Astrocyte (in vitro differentiated cells and primary cell): ENCODE results near the gene ZC3H11A. TPM values are rescaled to one million over a fixed set of nuclear protein-coding genes. Genes with fewer than 3 reads are reported as not detected.

Experiments used
- DNase-seq: peaks from one replicate; pipeline ENCODE4 v3.0.0-alpha.2; 2010; ENCODE audit warnings: low read depth
- FAIRE-seq: peaks from 2 replicates; lab custom pipeline; 2011; peaks lifted over from hg19 to GRCh38; lab: Jason Lieb, UNC
- H2AFZ ChIP-seq: 2 replicates; pipeline ENCODE4 v1.6.0; 2012; ENCODE audit warnings: low read depth, low read length, inconsistent platforms
- H3K27ac ChIP-seq: 2 replicates; pipeline ENCODE4 v1.5.1; 2011; ENCODE audit warnings: low read depth, low read length, inconsistent platforms
- H3K27me3 ChIP-seq: 2 replicates; pipeline ENCODE4 v1.6.0; 2011; ENCODE audit warnings: low read length, inconsistent platforms; ENCODE audit not compliant: insufficient read depth
- H3K36me3 ChIP-seq: 2 replicates; pipeline ENCODE4 v1.5.1; 2011; ENCODE audit warnings: low read length, inconsistent platforms; ENCODE audit not compliant: insufficient read depth
- H3K4me1 ChIP-seq: 2 replicates; pipeline ENCODE4 v1.5.1; 2011; ENCODE audit warnings: low read length, inconsistent platforms; ENCODE audit not compliant: insufficient read depth
- H3K4me2 ChIP-seq: 2 replicates; pipeline ENCODE4 v1.6.0; 2012; ENCODE audit warnings: low read length, inconsistent platforms
- H3K4me3 ChIP-seq: 2 replicates; pipeline ENCODE4 v1.5.1; 2011; ENCODE audit warnings: low read depth, mild to moderate bottlenecking, low read length, inconsistent platforms; ENCODE audit not compliant: insufficient read depth
- H3K79me2 ChIP-seq: 2 replicates; pipeline ENCODE4 v1.6.0; 2012; ENCODE audit warnings: mild to moderate bottlenecking, low read length, inconsistent platforms; ENCODE audit not compliant: insufficient read depth
- H3K9ac ChIP-seq: 2 replicates; pipeline ENCODE4 v1.6.0; 2012; ENCODE audit warnings: mild to moderate bottlenecking, low read length, inconsistent platforms
- H3K9me3 ChIP-seq: 2 replicates; pipeline ENCODE4 v1.5.1; 2012; ENCODE audit warnings: low read depth, mild to moderate bottlenecking, low read length, inconsistent platforms; ENCODE audit not compliant: insufficient read depth
- H4K20me1 ChIP-seq: 2 replicates; pipeline ENCODE4 v1.6.0; 2012; ENCODE audit warnings: low read length, inconsistent platforms; ENCODE audit not compliant: insufficient read depth
- H3K27ac Mint-ChIP-seq: one replicate; pipeline ENCODE4 v1.8.0; 2021; ENCODE audit warnings: mild to moderate bottlenecking, mixed read lengths; ENCODE audit not compliant: unreplicated experiment
- H3K27me3 Mint-ChIP-seq: one replicate; pipeline ENCODE4 v1.8.0; 2021; ENCODE audit warnings: low read depth, mixed read lengths; ENCODE audit not compliant: unreplicated experiment
- H3K36me3 Mint-ChIP-seq: one replicate; pipeline ENCODE4 v1.8.0; 2021; ENCODE audit warnings: low read depth, mixed read lengths; ENCODE audit not compliant: unreplicated experiment
- H3K4me1 Mint-ChIP-seq: one replicate; pipeline ENCODE4 v1.8.0; 2021; ENCODE audit warnings: low read depth, mixed read lengths; ENCODE audit not compliant: unreplicated experiment
- H3K4me3 Mint-ChIP-seq: one replicate; pipeline ENCODE4 v1.8.0; 2021; ENCODE audit warnings: mild to moderate bottlenecking, moderate library complexity, mixed read lengths; ENCODE audit not compliant: unreplicated experiment
- H3K9me3 Mint-ChIP-seq: one replicate; pipeline ENCODE4 v1.8.0; 2021; ENCODE audit warnings: mild to moderate bottlenecking, mixed read lengths; ENCODE audit not compliant: unreplicated experiment
- EZH2 ChIP-seq: IDR thresholded peaks from 2 replicates; pipeline ENCODE4 v1.6.1; 2012; ENCODE audit warnings: mild to moderate bottlenecking, low read length, inconsistent platforms; ENCODE audit not compliant: insufficient read depth
- total RNA-seq: library from RNA; stranded (reverse); gene quantifications from 2 replicates; pipeline ENCODE4 v1.2.1, GENCODE V29; 2021
- TF ChIP-seq, protein P1 (sequence below): IDR thresholded peaks from 2 replicates; pipeline ENCODE4 v1.5.1; 2011; ENCODE audit warnings: low read depth, mild to moderate bottlenecking, inconsistent platforms, low read length, moderate library complexity; ENCODE audit not compliant: insufficient read depth

ZC3H11A gene
- total RNA-seq, 1 donor from 2014 or later = 87.4 TPM

DNA sequence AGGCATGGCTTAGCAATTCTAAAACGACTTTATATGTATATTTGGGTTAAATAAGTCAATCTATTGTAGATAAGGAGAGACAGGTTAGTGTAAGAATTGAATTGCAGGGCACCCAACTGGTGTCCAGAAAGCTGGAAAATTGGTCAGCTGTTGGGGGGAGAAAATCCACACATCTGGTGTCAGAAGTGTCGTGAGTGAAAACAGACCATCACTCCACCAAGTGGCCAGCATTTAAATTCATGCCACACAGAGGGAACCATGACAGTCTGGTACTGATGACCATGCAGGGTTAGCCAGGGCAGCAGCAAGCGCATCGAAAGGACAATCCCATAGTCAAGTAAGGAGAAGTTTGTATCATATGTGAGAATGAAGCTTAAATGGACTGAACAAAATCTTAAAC is 18.8 kb upstream of the ZC3H11A start:
- Mint-ChIP-seq H3K27me3 (peaks cover 4% of the 10 kb centered on the region), H3K4me3 (no peak overlapping the region), H3K9me3 (no peaks in the 10 kb centered on the region), H3K4me1 (no peaks in the 10 kb centered on the region), H3K27ac (no peak overlapping the region), H3K36me3 (no peaks in the 10 kb centered on the region)
- Histone ChIP-seq H3K4me2 (no peak overlapping the region), H3K4me3 (no peak overlapping the region), H3K27me3 (no peaks in the 10 kb centered on the region), H2AFZ (no peak overlapping the region), H3K9ac (no peak overlapping the region), H3K9me3 (no peaks in the 10 kb centered on the region), H4K20me1 (no peaks in the 10 kb centered on the region), H3K79me2 (no peaks in the 10 kb centered on the region), H3K4me1 (no peaks in the 10 kb centered on the region), H3K27ac (no peak overlapping the region), H3K36me3 (no peaks in the 10 kb centered on the region)
- TF ChIP-seq, protein P1, sequence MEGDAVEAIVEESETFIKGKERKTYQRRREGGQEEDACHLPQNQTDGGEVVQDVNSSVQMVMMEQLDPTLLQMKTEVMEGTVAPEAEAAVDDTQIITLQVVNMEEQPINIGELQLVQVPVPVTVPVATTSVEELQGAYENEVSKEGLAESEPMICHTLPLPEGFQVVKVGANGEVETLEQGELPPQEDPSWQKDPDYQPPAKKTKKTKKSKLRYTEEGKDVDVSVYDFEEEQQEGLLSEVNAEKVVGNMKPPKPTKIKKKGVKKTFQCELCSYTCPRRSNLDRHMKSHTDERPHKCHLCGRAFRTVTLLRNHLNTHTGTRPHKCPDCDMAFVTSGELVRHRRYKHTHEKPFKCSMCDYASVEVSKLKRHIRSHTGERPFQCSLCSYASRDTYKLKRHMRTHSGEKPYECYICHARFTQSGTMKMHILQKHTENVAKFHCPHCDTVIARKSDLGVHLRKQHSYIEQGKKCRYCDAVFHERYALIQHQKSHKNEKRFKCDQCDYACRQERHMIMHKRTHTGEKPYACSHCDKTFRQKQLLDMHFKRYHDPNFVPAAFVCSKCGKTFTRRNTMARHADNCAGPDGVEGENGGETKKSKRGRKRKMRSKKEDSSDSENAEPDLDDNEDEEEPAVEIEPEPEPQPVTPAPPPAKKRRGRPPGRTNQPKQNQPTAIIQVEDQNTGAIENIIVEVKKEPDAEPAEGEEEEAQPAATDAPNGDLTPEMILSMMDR = no peak
- no peak for TF ChIP-seq EZH2
- DNase-seq (no peak), FAIRE-seq (no peak)

DNA sequence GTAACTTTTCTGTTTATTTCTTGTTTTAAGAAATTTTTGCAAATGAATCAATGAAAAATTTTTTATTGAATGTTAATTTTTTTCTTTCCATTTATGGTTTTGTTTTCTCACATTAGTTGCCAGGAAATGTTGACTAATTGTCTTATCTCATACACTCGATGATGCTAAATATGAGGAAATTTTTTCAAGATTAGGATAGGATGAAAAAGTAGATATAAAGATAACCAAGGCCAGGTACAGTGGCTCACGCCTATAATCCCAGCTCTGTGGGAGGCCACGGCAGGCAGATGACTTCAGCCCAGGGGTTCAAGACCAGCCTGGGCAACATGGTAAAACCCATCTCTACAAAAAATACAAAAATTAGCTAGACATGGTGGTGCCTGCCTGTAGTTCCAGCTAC is 17.8 kb upstream of the ZC3H11A start:
- Histone ChIP-seq H3K36me3 (no peaks in the 10 kb centered on the region), H3K27me3 (no peaks in the 10 kb centered on the region), H3K9me3 (no peaks in the 10 kb centered on the region), H3K79me2 (no peaks in the 10 kb centered on the region), H3K27ac (no peak overlapping the region), H2AFZ (no peak overlapping the region), H3K4me2 (no peak overlapping the region), H4K20me1 (no peaks in the 10 kb centered on the region), H3K9ac (no peak overlapping the region), H3K4me3 (no peak overlapping the region), H3K4me1 (no peaks in the 10 kb centered on the region)
- Mint-ChIP-seq H3K27me3 (peaks cover 2% of the 10 kb centered on the region), H3K9me3 (no peaks in the 10 kb centered on the region), H3K4me3 (no peak overlapping the region), H3K27ac (no peak overlapping the region), H3K4me1 (no peaks in the 10 kb centered on the region), H3K36me3 (no peaks in the 10 kb centered on the region)
- FAIRE-seq = no peak
- no peak for DNase-seq
- TF ChIP-seq, protein P1 = no peak
- TF ChIP-seq EZH2 = no peak

DNA sequence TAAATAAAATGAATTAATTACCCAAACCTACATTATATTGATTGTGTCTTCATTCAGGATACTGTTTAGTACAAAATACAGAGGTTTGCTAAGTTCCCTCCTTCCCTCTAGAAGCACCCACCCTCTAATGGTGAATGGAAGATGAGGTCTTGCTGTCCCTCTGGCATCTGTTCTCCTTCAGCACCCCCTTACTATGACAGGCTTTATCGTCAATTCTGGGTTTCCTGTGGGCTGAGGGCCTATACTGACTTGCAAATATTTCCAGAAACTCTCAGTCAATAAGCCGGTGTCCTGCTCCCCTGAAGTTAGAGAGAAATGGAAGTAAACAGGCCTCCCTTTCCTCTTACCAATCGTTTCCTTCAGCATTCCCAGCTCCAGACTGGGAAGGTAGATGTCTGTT is 17.3 kb upstream of the ZC3H11A start:
- no peaks in the 10 kb centered on the region for H3K27me3 ChIP-seq
- H3K36me3 ChIP-seq = no peaks in the 10 kb centered on the region
- no peak overlapping the region for H3K27ac Mint-ChIP-seq
- H3K27ac ChIP-seq = no peak overlapping the region
- H4K20me1 ChIP-seq = no peaks in the 10 kb centered on the region
- DNase-seq = no peak
- H3K4me1 Mint-ChIP-seq = no peaks in the 10 kb centered on the region
- H3K4me3 ChIP-seq = no peak overlapping the region
- no peaks in the 10 kb centered on the region for H3K9me3 Mint-ChIP-seq
- H2AFZ ChIP-seq = no peak overlapping the region
- FAIRE-seq = no peak
- TF ChIP-seq, protein P1 = no peak
- TF ChIP-seq EZH2 = no peak
- no peaks in the 10 kb centered on the region for H3K9me3 ChIP-seq
- no peaks in the 10 kb centered on the region for H3K36me3 Mint-ChIP-seq
- no peak overlapping the region for H3K9ac ChIP-seq
- peaks cover 2% of the 10 kb centered on the region for H3K27me3 Mint-ChIP-seq
- no peak overlapping the region for H3K4me3 Mint-ChIP-seq
- H3K4me1 ChIP-seq = no peaks in the 10 kb centered on the region
- H3K4me2 ChIP-seq = no peak overlapping the region
- no peaks in the 10 kb centered on the region for H3K79me2 ChIP-seq
